AG04450 (cell line): ENCODE data around the gene SYPL2. TPM values are rescaled to one million over a fixed set of nuclear protein-coding genes. Genes with fewer than 3 reads are reported as not detected.
"Not testable (repeated sequence)": the region's sequence is repeated elsewhere in the genome, so short reads cannot be mapped to it uniquely, and the experiment has no call there.

Experiments used
- CTCF ChIA-PET: fragments of 300-600, 350-600 bp; formaldehyde crosslinking; extraction: SDS; loops from one replicate; lab custom pipeline; 2022; ENCODE audit warnings: antibody characterized with exemption, inconsistent platforms; lab: Charles Lee
- POLR2A ChIA-PET: fragments of 350-600 bp; formaldehyde crosslinking; extraction: SDS; loops from one replicate; lab custom pipeline; 2021; ENCODE audit warnings: antibody characterized with exemption, inconsistent platforms; lab: Yijun Ruan, JAX
- DNase-seq: peaks from one replicate; pipeline ENCODE4 v3.0.0-alpha.2; 2011; ENCODE audit warnings: low read depth, low spot score
- H3K27ac ChIP-seq: one replicate; pipeline ENCODE4 v1.5.1; 2012; ENCODE audit warnings: low read depth, low read length, control low read depth
- H3K27me3 ChIP-seq: one replicate; pipeline ENCODE4 v1.6.0; 2012; ENCODE audit warnings: low read length; ENCODE audit not compliant: control insufficient read depth, insufficient read depth
- H3K4me3 ChIP-seq: 2 replicates; pipeline ENCODE4 v1.5.1; 2011; ENCODE audit warnings: mild to moderate bottlenecking, low read depth, low read length, control low read depth
- H3K9me3 ChIP-seq: 2 replicates; pipeline ENCODE4 v1.5.1; 2012; ENCODE audit warnings: low read length; ENCODE audit not compliant: control insufficient read depth, insufficient read depth
- CTCF ChIP-seq: IDR thresholded peaks from 2 replicates; pipeline ENCODE4 v1.5.1; 2011; ENCODE audit warnings: low read depth, low read length, control low read depth, inconsistent platforms
- polyA plus RNA-seq: library from polyadenylated mRNA; depleted of rRNA; stranded (reverse); fragments of >200 nt; gene quantifications from 2 replicates; pipeline ENCODE4 v1.2.3, GENCODE V29; 2011

Gene SYPL2
- polyA plus RNA-seq, 1 experiment = 0.40 TPM

GRCh38 chr1:109468903-109469302, 2.6 kb downstream of the SYPL2 start:
- no peak overlapping the region for H3K4me3 ChIP-seq
- ChIA-PET CTCF (interaction anchor here (0.7 to 1.9 kb wide), 4 partner anchors 21 to 629 kb away, joined by 3 to 5 read pairs (median 4); partner anchors contain the start of gene CYB561D1), POLR2A (no interaction called here)
- no peak for DNase-seq
- no peak overlapping the region for H3K27ac ChIP-seq
- H3K9me3 ChIP-seq = no peaks in the 10 kb centered on the region; the same call in 1 of the 2 replicates
- peaks cover 64% of the 10 kb centered on the region for H3K27me3 ChIP-seq
- no peak for TF ChIP-seq CTCF

- H3K27me3 ChIP-seq = peaks cover 63% of the 10 kb centered on the region
- no peak overlapping the region for H3K4me3 ChIP-seq
- H3K9me3 ChIP-seq = no peaks in the 10 kb centered on the region; the same call in 1 of the 2 replicates
- TF ChIP-seq CTCF = no peak
- CTCF ChIA-PET = interaction anchor here (0.7 to 1.7 kb wide), 2 partner anchors 10 to 20 kb away, joined by 4 to 5 read pairs; no protein-coding TSS in a partner anchor
- no peak for DNase-seq
- POLR2A ChIA-PET = interaction anchor here (1.2 kb wide), 1 partner anchor 13 kb away, joined by 7 read pairs; the partner anchor contains the start of gene ATXN7L2
- no peak overlapping the region for H3K27ac ChIP-seq
Observed at GRCh38 chr1:109470245-109470644, 3.9 kb downstream of the SYPL2 start.

GRCh38 chr1:109472779-109473178, 6.4 kb downstream of the SYPL2 start:
- Histone ChIP-seq H3K9me3 (no peaks in the 10 kb centered on the region; the same call in 1 of the 2 replicates), H3K27ac (no peak overlapping the region), H3K4me3 (no peak overlapping the region), H3K27me3 (peaks cover 62% of the 10 kb centered on the region)
- ChIA-PET CTCF (interaction anchor here (1.1 kb wide), 1 partner anchor 360 kb away, joined by 3 read pairs; no protein-coding TSS in a partner anchor), POLR2A (no interaction called here)
- no peak for TF ChIP-seq CTCF
- no peak for DNase-seq

- DNase-seq, H3K9me3 ChIP-seq, H3K4me3 ChIP-seq, H3K27ac ChIP-seq: not testable (repeated sequence)
- ChIA-PET POLR2A (interaction anchor here (0.6 kb wide), 1 partner anchor 75 kb away, joined by 4 read pairs; the partner anchor contains the start of gene GNAI3), CTCF (interaction anchor here (0.6 to 0.7 kb wide), 2 partner anchors 17 to 830 kb away, joined by 3 to 5 read pairs; no protein-coding TSS in a partner anchor)
- H3K27me3 ChIP-seq = peaks cover 59% of the 10 kb centered on the region
Observed at GRCh38 chr1:109473284-109474057, 7.1 kb downstream of the SYPL2 start.

GRCh38 chr1:109474697-109475096, 8.4 kb downstream of the SYPL2 start:
- ChIA-PET CTCF (no interaction called here), POLR2A (no interaction called here)
- Histone ChIP-seq H3K4me3 (no peak overlapping the region), H3K27me3 (peaks cover 54% of the 10 kb centered on the region), H3K27ac (no peak overlapping the region), H3K9me3 (no peaks in the 10 kb centered on the region; the same call in 1 of the 2 replicates)
- no peak for DNase-seq
- TF ChIP-seq CTCF = no peak
